Measurements from ENCODE around the gene ASB16. TPM values are rescaled to one million over a fixed set of nuclear protein-coding genes. Genes with fewer than 3 reads are reported as not detected.
A peak's percentile ranks its signal among the peaks of the same experiment; 100 is the strongest.

Gene ASB16
- 1 to 10 TPM; 2.3 to 3.9 TPM for total RNA-seq

GRCh38 chr17:44170499-44171201, at the start of gene ASB16:
Gene ASB16, plus strand, starts transcription at chr17:44170704. Its CDS starts 86 bp downstream, at chr17:44170790.
- no peaks in the 10 kb centered on the region for H3K36me3 ChIP-seq
- ATAC-seq (ENCODE audit: insufficient number of reproducible peaks, low FRiP score, low read depth) (no peak), DNase-seq (ENCODE audit: low spot score) (no peak)
- TF ChIP-seq CTCF (IDR thresholded peaks at IDR 0.05) = no peak
- peaks cover 7 to 43% of the 10 kb centered on the region in 2 donors for H3K4me1 ChIP-seq (ENCODE audit: control insufficient read depth in 1 of 2, low read depth in 2 of 2)
- H3K4me3 ChIP-seq = peak within 1 kb of the TSS; percentile 78
- no peaks in the 10 kb centered on the region for H3K27me3 ChIP-seq (replicated peaks; ENCODE audit: insufficient read depth)
- peak within 1 kb of the TSS; percentile 82 to 90 for H3K27ac ChIP-seq
- H3K9me3 ChIP-seq = no peaks in the 10 kb centered on the region

GRCh38 chr17:44120851-44121605, 49.5 kb upstream of the ASB16 start:
- no peak for TF ChIP-seq CTCF (IDR thresholded peaks at IDR 0.05)
- no peak for ATAC-seq (ENCODE audit: insufficient number of reproducible peaks, low FRiP score, low read depth)

GRCh38 chr17:44121997-44122815, 48.3 kb upstream of the ASB16 start:
- no peaks in the 10 kb centered on the region for H3K36me3 ChIP-seq
- DNase-seq (ENCODE audit: low spot score) (no peak), ATAC-seq (ENCODE audit: insufficient number of reproducible peaks, low FRiP score, low read depth) (no peak)
- no peaks in the 10 kb centered on the region for H3K27me3 ChIP-seq (replicated peaks; ENCODE audit: insufficient read depth)
- TF ChIP-seq CTCF (IDR thresholded peaks at IDR 0.05) = no peak
- H3K9me3 ChIP-seq = no peaks in the 10 kb centered on the region
- peaks cover 27 to 51% of the 10 kb centered on the region in 2 donors for H3K4me1 ChIP-seq (ENCODE audit: control insufficient read depth in 1 of 2, low read depth in 2 of 2)
- peak overlapping the region; percentile 92 to 97 for H3K27ac ChIP-seq
- H3K4me3 ChIP-seq = peak overlapping the region; percentile 99

More at GRCh38 chr17:44120851-44121605, 49.5 kb upstream of the ASB16 start:
- Histone ChIP-seq H3K4me1 (ENCODE audit: control insufficient read depth in 1 of 2, low read depth in 2 of 2) (peaks cover 28 to 53% of the 10 kb centered on the region in 2 donors), H3K9me3 (no peaks in the 10 kb centered on the region), H3K4me3 (peak overlapping the region; percentile 99), H3K36me3 (peaks cover 9% of the 10 kb centered on the region), H3K27me3 (replicated peaks; ENCODE audit: insufficient read depth) (no peaks in the 10 kb centered on the region), H3K27ac (peak overlapping the region; percentile 41 to 97)
- no peak for DNase-seq (ENCODE audit: low spot score)

- Histone ChIP-seq H3K4me1 (ENCODE audit: control insufficient read depth in 1 of 2, low read depth in 2 of 2) (peaks cover 27 to 47% of the 10 kb centered on the region in 2 donors), H3K9me3 (no peaks in the 10 kb centered on the region), H3K4me3 (peak overlapping the region; percentile 99), H3K27ac (peak overlapping the region; percentile 92 to 97), H3K27me3 (replicated peaks; ENCODE audit: insufficient read depth) (no peaks in the 10 kb centered on the region), H3K36me3 (no peaks in the 10 kb centered on the region)
- DNase-seq (ENCODE audit: low spot score) (no peak), ATAC-seq (ENCODE audit: insufficient number of reproducible peaks, low FRiP score, low read depth) (no peak)
- no peak for TF ChIP-seq CTCF (IDR thresholded peaks at IDR 0.05)
These were observed 47.6 kb upstream of the ASB16 start for GRCh38 chr17:44122816-44123355.
